Neuronal stem cell (in vitro differentiated cells): ENCODE measurements around the gene LRRC23.
A peak's percentile ranks its signal among the peaks of the same experiment; 100 is the strongest.

Source experiments
- DNase-seq: peaks from one replicate; pipeline ENCODE4 v3.0.0-alpha.2; 2013; ENCODE audit warnings: low spot score
- H2AFZ ChIP-seq: one replicate; pipeline ENCODE4 v1.6.1; 2013; ENCODE audit warnings: mild to moderate bottlenecking, low read length, inconsistent platforms
- H2AK5ac ChIP-seq: 2 replicates; pipeline ENCODE4 v1.6.1; 2013; ENCODE audit warnings: low read depth, mild to moderate bottlenecking, inconsistent platforms, low read length, moderate library complexity, mixed read lengths
- H2BK120ac ChIP-seq: 2 replicates; pipeline ENCODE4 v1.6.1; 2013; ENCODE audit warnings: low read depth, mild to moderate bottlenecking, inconsistent platforms, low read length, moderate library complexity, mixed read lengths
- H2BK12ac ChIP-seq: one replicate; pipeline ENCODE4 v1.6.1; 2013; ENCODE audit warnings: low read length, inconsistent platforms
- H2BK15ac ChIP-seq: 2 replicates; pipeline ENCODE4 v1.6.1; 2013; ENCODE audit warnings: mild to moderate bottlenecking, low read length, inconsistent platforms, mixed read lengths
- H2BK5ac ChIP-seq: one replicate; pipeline ENCODE4 v1.6.1; 2013; ENCODE audit warnings: inconsistent platforms, mild to moderate bottlenecking, low read length, moderate library complexity
- H3K14ac ChIP-seq: one replicate; pipeline ENCODE4 v1.6.1; 2013; ENCODE audit warnings: low read length, inconsistent platforms
- H3K18ac ChIP-seq: 2 replicates; pipeline ENCODE4 v1.6.1; 2013; ENCODE audit warnings: low read length, inconsistent platforms
- H3K23ac ChIP-seq: 2 replicates; pipeline ENCODE4 v1.6.1; 2013; ENCODE audit warnings: low read depth, mild to moderate bottlenecking, mixed read lengths, low read length, inconsistent platforms; ENCODE audit not compliant: poor library complexity
- H3K27ac ChIP-seq: replicated peaks from 3 replicates; pipeline ENCODE4 v1.5.1; 2013; ENCODE audit warnings: low read length, inconsistent platforms
- H3K27me3 ChIP-seq, 3 experiments: 2 replicates each; pipeline ENCODE4 v1.6.1; 2013; ENCODE audit warnings: low read length in 3 of 3, mild to moderate bottlenecking in 2 of 3, inconsistent platforms in 1 of 3, low read depth in 1 of 3, mixed read lengths in 1 of 3, moderate library complexity in 1 of 3; ENCODE audit not compliant: control insufficient read depth in 3 of 3, insufficient read depth in 3 of 3
- H3K36me3 ChIP-seq, 2 donors: replicated peaks in 1 of 2; 2 replicates each; pipeline ENCODE4 v1.6.1; 2013; ENCODE audit warnings: low read length in 2 of 2; ENCODE audit not compliant: control insufficient read depth in 2 of 2, insufficient read depth in 2 of 2
- H3K4ac ChIP-seq: 2 replicates; pipeline ENCODE4 v1.6.1; 2013; ENCODE audit warnings: inconsistent platforms, mild to moderate bottlenecking, low read length, moderate library complexity
- H3K4me1 ChIP-seq, 2 donors: 1 replicate in 1 of 2; 2 replicates in 1 of 2; pipeline ENCODE4 v1.6.1; 2013; ENCODE audit warnings: low read length in 2 of 2, low read depth in 1 of 2; ENCODE audit not compliant: control insufficient read depth in 2 of 2, insufficient read depth in 1 of 2
- H3K4me2 ChIP-seq: one replicate; pipeline ENCODE4 v1.6.1; 2013; ENCODE audit warnings: mild to moderate bottlenecking, low read length, inconsistent platforms; ENCODE audit not compliant: insufficient read depth, poor library complexity, severe bottlenecking
- H3K4me3 ChIP-seq, 2 donors: 2 replicates each; pipeline ENCODE4 v1.5.1; 2013; ENCODE audit warnings: low read length in 2 of 2, mild to moderate bottlenecking in 2 of 2, inconsistent platforms in 1 of 2, moderate library complexity in 1 of 2
- H3K79me1 ChIP-seq: one replicate; pipeline ENCODE4 v1.6.1; 2013; ENCODE audit warnings: low read depth, mild to moderate bottlenecking, inconsistent platforms, low read length, moderate library complexity
- H3K9ac ChIP-seq: one replicate; pipeline ENCODE4 v1.6.1; 2013; ENCODE audit warnings: mild to moderate bottlenecking, low read depth, low read length, inconsistent platforms; ENCODE audit not compliant: poor library complexity
- H3K9me3 ChIP-seq, 2 donors: replicated peaks in 1 of 2; 2 replicates each; pipeline versions ENCODE3 to v1.6.1; 2013; ENCODE audit warnings: low read length in 2 of 2, mild to moderate bottlenecking in 2 of 2, inconsistent platforms in 1 of 2, low read depth in 1 of 2, mixed read lengths in 1 of 2, moderate library complexity in 1 of 2; ENCODE audit not compliant: control insufficient read depth in 2 of 2, insufficient read depth in 1 of 2
- H4K8ac ChIP-seq: one replicate; pipeline ENCODE4 v1.6.1; 2013; ENCODE audit warnings: low read depth, mild to moderate bottlenecking, inconsistent platforms, low read length, moderate library complexity
- H4K91ac ChIP-seq: one replicate; pipeline ENCODE4 v1.6.1; 2013; ENCODE audit warnings: low read length, low read depth, mild to moderate bottlenecking, inconsistent platforms; ENCODE audit not compliant: poor library complexity
- WGBS, 2 donors: extraction: QIAGEN DNeasy Blood & Tissue Kit; methylation state at CpG; one replicate each; pipeline ENCODE4 v1.1.7; 2013; ENCODE audit warnings: missing lambda C conversion rate in 2 of 2, mixed read lengths in 1 of 2; ENCODE audit not compliant: insufficient read length in 2 of 2, insufficient replicate concordance in 1 of 2; ENCODE audit errors: extremely low coverage in 2 of 2; 5-methylcytosine and 5-hydroxymethylcytosine counted together

LRRC23 gene

GRCh38 chr12:6899427-6899826 lies 5.2 kb upstream of the LRRC23 start:
- Histone ChIP-seq H2BK15ac (no peak overlapping the region), H2AK5ac (no peak overlapping the region), H2BK5ac (no peak overlapping the region), H4K91ac (no peak overlapping the region), H2BK12ac (no peak overlapping the region), H3K9me3 (no peaks in the 10 kb centered on the region), H3K9ac (no peak overlapping the region), H2BK120ac (no peak overlapping the region), H2AFZ (no peak overlapping the region), H3K36me3 (no peaks in the 10 kb centered on the region), H3K4me1 (peaks cover 2 to 5% of the 10 kb centered on the region in 2 donors), H4K8ac (no peak overlapping the region), H3K14ac (no peak overlapping the region), H3K27ac (no peak overlapping the region), H3K27me3 (no peaks in the 10 kb centered on the region), H3K18ac (no peak overlapping the region), H3K23ac (no peak overlapping the region), H3K4me3 (no peak overlapping the region), H3K4ac (no peak overlapping the region), H3K79me1 (no peaks in the 10 kb centered on the region), H3K4me2 (no peak overlapping the region)
- DNase-seq: no peak
- no CpG with 5 or more reads among the region's 5 CpGs for WGBS, 2 donors

- Histone ChIP-seq H2AK5ac (no peak overlapping the region), H2BK15ac (no peak overlapping the region), H2AFZ (no peak overlapping the region), H3K23ac (no peak overlapping the region), H3K36me3 (no peaks in the 10 kb centered on the region), H3K4me1 (peaks cover 3 to 6% of the 10 kb centered on the region in 2 donors), H3K4me2 (no peak overlapping the region), H2BK5ac (no peak overlapping the region), H3K4me3 (no peak overlapping the region), H2BK12ac (no peak overlapping the region), H3K18ac (no peak overlapping the region), H3K79me1 (no peaks in the 10 kb centered on the region), H4K91ac (no peak overlapping the region), H2BK120ac (no peak overlapping the region), H3K9me3 (no peaks in the 10 kb centered on the region), H4K8ac (no peak overlapping the region), H3K4ac (no peak overlapping the region), H3K9ac (no peak overlapping the region), H3K14ac (no peak overlapping the region), H3K27me3 (no peaks in the 10 kb centered on the region), H3K27ac (no peak overlapping the region)
- no CpG with 5 or more reads among the region's 10 CpGs for WGBS, 2 donors
- no peak for DNase-seq
These were observed 4.6 kb upstream of the LRRC23 start for GRCh38 chr12:6899837-6900519.

GRCh38 chr12:6902448-6902847 lies 2.2 kb upstream of the LRRC23 start:
- Histone ChIP-seq H3K9me3 (no peaks in the 10 kb centered on the region), H2BK15ac (no peak overlapping the region), H3K14ac (no peak overlapping the region), H2BK5ac (no peak overlapping the region), H2BK120ac (no peak overlapping the region), H3K18ac (no peak overlapping the region), H2BK12ac (no peak overlapping the region), H3K4me3 (no peak overlapping the region), H3K36me3 (no peaks in the 10 kb centered on the region), H3K4ac (no peak overlapping the region), H3K23ac (no peak overlapping the region), H3K4me2 (no peak overlapping the region), H4K91ac (no peak overlapping the region), H3K9ac (no peak overlapping the region), H2AK5ac (no peak overlapping the region), H3K27me3 (no peaks in the 10 kb centered on the region), H2AFZ (no peak overlapping the region), H4K8ac (no peak overlapping the region), H3K27ac (no peak overlapping the region), H3K79me1 (peaks cover 1% of the 10 kb centered on the region), H3K4me1 (peaks cover 10 to 15% of the 10 kb centered on the region in 2 donors)
- no CpG with 5 or more reads among the region's 4 CpGs for WGBS, 2 donors
- no peak for DNase-seq

DNA sequence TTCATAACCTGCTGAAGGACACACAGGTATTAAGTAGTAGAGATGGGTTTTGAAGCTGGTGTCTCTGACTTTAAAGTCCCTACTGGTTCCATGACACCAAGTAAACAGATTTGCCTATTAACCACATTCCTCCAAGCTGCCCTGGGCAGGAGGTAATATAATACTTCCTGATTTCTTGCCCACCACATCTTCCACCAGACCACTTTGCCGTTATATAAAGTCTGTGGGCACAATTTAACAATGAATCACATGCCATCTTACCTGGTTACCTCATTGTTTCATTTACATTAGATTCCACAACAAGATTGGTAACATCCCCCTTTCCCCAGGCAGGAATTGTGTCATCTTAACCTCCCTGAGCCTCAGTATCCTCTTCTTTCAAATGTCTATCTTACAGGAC lies 900 bp upstream of the LRRC23 start:
- no peak overlapping the region for H3K4ac ChIP-seq
- no peak overlapping the region for H4K91ac ChIP-seq
- no peak overlapping the region for H3K4me3 ChIP-seq
- H3K4me2 ChIP-seq: no peak overlapping the region
- WGBS, 2 donors: no CpG with 5 or more reads among the region's 1 CpG
- H3K23ac ChIP-seq: no peak overlapping the region
- H3K36me3 ChIP-seq: no peaks in the 10 kb centered on the region
- no peak overlapping the region for H3K14ac ChIP-seq
- no peak overlapping the region for H2BK15ac ChIP-seq
- H2BK120ac ChIP-seq: no peak overlapping the region
- H4K8ac ChIP-seq: no peak overlapping the region
- no peak for DNase-seq
- H3K27me3 ChIP-seq: no peaks in the 10 kb centered on the region
- H2BK12ac ChIP-seq: no peak overlapping the region
- H2AK5ac ChIP-seq: no peak overlapping the region
- no peaks in the 10 kb centered on the region for H3K9me3 ChIP-seq
- H3K79me1 ChIP-seq: peaks cover 1% of the 10 kb centered on the region
- H2AFZ ChIP-seq: peak overlapping the region; percentile 93
- H3K18ac ChIP-seq: no peak overlapping the region
- H3K4me1 ChIP-seq: peaks cover 10 to 15% of the 10 kb centered on the region in 2 donors
- no peak overlapping the region for H3K27ac ChIP-seq
- H2BK5ac ChIP-seq: no peak overlapping the region
- no peak overlapping the region for H3K9ac ChIP-seq
